ENCODE data around the gene NKX6-1. TPM values are rescaled to one million over a fixed set of nuclear protein-coding genes. Genes with fewer than 3 reads are reported as not detected.

NKX6-1 gene
- total RNA-seq, 2 donors from 2014 or later = 5.7 to 6.9 TPM

- TF ChIP-seq POLR2A (IDR thresholded peaks at IDR 0.05) (no peak), CTCF (IDR thresholded peaks at IDR 0.05) (no peak)
- DNase-seq = no peak
- H3K36me3 ChIP-seq (replicated peaks in 1 of 2; ENCODE audit: insufficient read depth in 1 of 2, low read depth in 2 of 2) = no peaks in the 10 kb centered on the region
- H3K27me3 ChIP-seq = no peaks in the 10 kb centered on the region
- H3K4me1 ChIP-seq = no peaks in the 10 kb centered on the region
- 73 to 74% methylated on average over 5 of the region's 5 CpGs for WGBS, 2 donors
- intact Hi-C loops (cut with DNase I) = no loop called here
- H3K9me3 ChIP-seq = no peaks in the 10 kb centered on the region
- ATAC-seq = no peak
- H3K27ac ChIP-seq = no peak overlapping the region
- H3K4me3 ChIP-seq = no peak overlapping the region
Observed at GRCh38 chr4:84512277-84512676, 13.2 kb upstream of the NKX6-1 start.

DNA sequence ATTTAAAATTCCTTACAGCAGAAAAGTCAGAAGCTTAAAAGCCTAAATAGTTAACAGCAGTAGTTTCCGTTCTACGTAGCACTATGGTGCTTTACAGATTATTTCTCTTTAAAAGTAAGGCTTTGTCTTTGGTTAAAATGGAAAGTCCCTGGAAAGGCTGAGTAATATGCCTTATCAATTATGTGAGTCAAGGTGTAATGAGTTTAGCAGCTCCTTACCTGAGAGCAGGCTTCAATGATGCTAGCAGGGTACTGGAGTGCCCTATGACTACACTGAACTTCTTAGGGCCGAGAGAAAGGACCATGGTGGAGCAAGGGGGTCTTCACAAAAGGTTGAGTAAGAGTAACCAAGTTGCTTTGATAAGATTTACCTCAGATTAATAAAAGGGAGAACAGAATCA, 12.6 kb upstream of the NKX6-1 start:
- H3K9me3 ChIP-seq = no peaks in the 10 kb centered on the region
- no peaks in the 10 kb centered on the region for H3K36me3 ChIP-seq (replicated peaks in 1 of 2; ENCODE audit: insufficient read depth in 1 of 2, low read depth in 2 of 2)
- H3K27me3 ChIP-seq = no peaks in the 10 kb centered on the region
- peak; percentile 72 for ATAC-seq
- 35 to 62% methylated on average over 3 of the region's 3 CpGs for WGBS, 2 donors
- H3K4me3 ChIP-seq = no peak overlapping the region
- H3K4me1 ChIP-seq = no peaks in the 10 kb centered on the region
- H3K27ac ChIP-seq = peak overlapping the region in 1 of 4 donors; percentile 41
- TF ChIP-seq POLR2A (IDR thresholded peaks at IDR 0.05) = no peak
- TF ChIP-seq CTCF (IDR thresholded peaks at IDR 0.05) = no peak
- DNase-seq = no peak
- intact Hi-C loops (cut with DNase I) = no loop called here

DNA sequence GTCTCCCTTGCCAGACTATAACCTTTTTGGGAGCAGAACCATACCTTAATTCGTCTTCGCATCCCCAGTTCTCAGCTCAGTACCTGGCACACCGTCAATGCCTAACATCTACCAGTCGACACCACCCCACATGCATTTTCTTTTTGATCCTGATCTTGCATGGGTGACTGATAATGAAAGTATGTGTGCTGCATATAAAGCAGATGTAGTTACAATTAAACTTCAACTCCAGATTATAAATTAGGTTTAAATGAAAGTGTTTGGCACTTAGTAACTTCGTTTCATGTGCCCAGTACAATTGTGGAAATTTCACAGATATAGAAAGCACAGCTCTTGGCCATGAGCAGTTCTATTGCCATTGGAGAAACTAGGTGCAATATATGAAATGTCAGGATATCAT, 8.8 kb upstream of the NKX6-1 start:
- no peak for TF ChIP-seq CTCF (IDR thresholded peaks at IDR 0.05)
- no peak for TF ChIP-seq POLR2A (IDR thresholded peaks at IDR 0.05)
- Histone ChIP-seq H3K36me3 (replicated peaks in 1 of 2; ENCODE audit: insufficient read depth in 1 of 2, low read depth in 2 of 2) (no peaks in the 10 kb centered on the region), H3K27ac (no peak overlapping the region), H3K27me3 (no peaks in the 10 kb centered on the region), H3K4me3 (no peak overlapping the region), H3K4me1 (no peaks in the 10 kb centered on the region), H3K9me3 (no peaks in the 10 kb centered on the region)
- intact Hi-C loops (cut with DNase I) = loop anchor here (10.0 kb wide), 1 partner anchor 863 kb away; no protein-coding TSS in a partner anchor
- 48% methylated on average over 5 of the region's 5 CpGs for WGBS, 2 donors
- ATAC-seq (no peak), DNase-seq (no peak)

DNA sequence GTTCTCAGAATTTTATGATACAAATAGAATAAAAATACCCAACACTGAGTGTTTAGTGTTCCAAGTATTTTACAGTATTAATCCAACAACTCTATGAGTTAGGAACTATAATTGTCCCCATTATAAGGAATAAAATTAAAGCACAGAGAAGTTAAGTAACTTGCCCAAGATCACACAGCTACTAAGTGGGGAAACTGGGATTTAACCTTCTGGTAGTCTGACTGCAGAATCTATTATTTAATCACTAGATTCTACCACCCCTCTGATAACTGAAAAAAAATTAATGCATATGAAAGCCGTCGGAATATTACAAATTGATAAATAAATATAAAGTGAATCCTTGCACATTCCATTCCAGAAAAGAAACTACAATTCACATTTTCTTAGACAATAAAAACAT, 5.7 kb upstream of the NKX6-1 start:
- WGBS, 2 donors = 55 to 64% methylated on average over 2 of the region's 2 CpGs
- Histone ChIP-seq H3K9me3 (no peaks in the 10 kb centered on the region), H3K27me3 (peaks cover 0 to 11% of the 10 kb centered on the region in 2 donors), H3K4me1 (peaks cover 2% of the 10 kb centered on the region), H3K4me3 (no peak overlapping the region), H3K36me3 (replicated peaks in 1 of 2; ENCODE audit: insufficient read depth in 1 of 2, low read depth in 2 of 2) (no peaks in the 10 kb centered on the region), H3K27ac (no peak overlapping the region)
- TF ChIP-seq POLR2A (IDR thresholded peaks at IDR 0.05) = no peak
- no peak for TF ChIP-seq CTCF (IDR thresholded peaks at IDR 0.05)
- no peak for ATAC-seq
- no peak for DNase-seq
- intact Hi-C loops (cut with DNase I) = loop anchor here (10.0 kb wide), 1 partner anchor 860 kb away; no protein-coding TSS in a partner anchor

Measured in body of pancreas (tissue), 4 donors.